HG02852 (cell line): ENCODE measurements around the gene UBE2J2.

ENCODE experiments used
- ATAC-seq: cut with Tn5 transposase; IDR thresholded peaks from one replicate; pipeline ENCODE4 v1.9.1; 2021; ENCODE audit warnings: mild to moderate bottlenecking, moderate library complexity; ENCODE audit not compliant: unreplicated experiment

The UBE2J2 gene

DNA sequence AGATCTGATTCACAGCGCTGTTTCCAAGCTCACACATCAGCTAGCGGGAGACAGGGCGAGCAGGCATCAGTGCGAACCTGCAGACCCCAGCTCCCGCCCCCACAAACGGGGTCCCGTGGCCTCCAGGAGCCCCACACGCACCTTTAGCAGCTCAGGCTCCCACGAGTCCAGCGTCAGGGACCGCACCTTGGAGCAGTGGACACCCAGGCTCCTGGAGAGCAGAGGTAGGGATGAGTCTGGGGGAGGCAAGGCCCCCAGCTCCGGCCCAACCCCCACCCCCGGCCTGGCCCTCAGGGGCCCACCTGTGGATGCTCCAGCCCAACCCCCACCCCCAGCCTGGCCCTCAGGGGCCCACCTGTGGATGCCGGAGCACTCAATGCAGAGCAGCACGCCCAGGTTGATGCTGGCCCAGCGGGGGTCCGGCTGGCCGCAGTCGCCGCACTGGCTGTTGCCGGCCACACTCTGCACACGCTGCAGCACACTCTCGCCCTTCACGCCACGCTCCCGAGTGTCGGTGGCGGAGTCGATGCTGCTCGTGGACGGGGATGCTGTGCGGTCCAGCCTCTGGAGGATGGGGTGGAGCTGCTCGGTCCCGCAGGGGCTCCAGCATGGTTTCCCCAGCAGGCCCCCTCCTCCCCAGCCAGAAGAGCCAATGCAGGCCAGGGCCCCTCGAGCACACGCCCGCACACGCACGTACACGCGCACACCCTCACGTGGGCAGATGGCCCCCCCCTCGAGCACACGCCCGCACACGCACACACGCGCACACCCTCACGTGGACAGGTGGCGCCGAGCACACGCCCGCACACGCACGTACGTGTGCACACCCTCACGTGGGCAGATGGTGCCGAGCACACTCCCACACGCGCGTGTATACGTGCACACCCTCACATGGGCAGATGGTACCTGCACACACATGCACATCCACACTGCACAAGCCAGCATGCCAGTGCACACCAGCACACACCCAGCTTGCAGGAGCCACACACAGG, 22.7 kb upstream of the UBE2J2 start:
- ATAC-seq = no peak

DNA sequence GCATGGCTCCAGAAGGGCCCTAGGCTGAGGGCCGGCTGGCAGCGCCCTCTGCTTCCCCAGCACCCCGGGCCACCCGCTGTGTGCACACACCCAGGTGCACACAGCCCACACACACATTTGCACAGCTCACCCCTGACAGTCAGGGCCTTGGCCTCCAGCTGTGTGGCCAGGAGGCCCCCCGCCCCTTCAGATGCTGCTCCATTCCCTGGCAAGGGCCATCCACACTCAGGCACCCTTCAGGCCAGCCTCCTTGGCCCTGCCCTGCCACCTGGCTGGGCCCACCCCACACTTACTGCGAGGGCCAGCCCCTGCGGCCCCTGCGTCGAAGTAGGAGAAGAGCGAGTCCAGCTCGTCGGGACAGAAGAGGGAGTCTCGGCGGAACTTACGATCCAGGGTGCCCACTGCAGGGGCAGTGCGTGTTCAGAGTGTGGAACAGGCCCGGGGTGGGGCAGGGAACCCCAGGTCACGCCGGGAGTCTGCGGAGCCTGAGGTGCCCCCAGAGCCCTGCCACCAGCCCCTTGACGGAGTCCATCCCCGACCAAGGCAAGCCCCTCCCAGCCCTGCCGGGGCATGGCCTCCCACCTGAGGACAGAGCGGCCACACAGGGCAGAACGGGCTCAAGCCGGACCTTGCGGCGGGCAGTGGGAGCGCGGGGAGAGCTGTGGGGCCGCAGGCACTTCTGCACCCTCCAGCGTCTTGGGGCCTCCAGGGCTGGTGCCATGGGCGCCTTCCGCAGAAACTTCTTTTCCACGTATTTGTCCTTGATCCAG, 21.7 kb upstream of the UBE2J2 start:
- ATAC-seq = no peak

DNA sequence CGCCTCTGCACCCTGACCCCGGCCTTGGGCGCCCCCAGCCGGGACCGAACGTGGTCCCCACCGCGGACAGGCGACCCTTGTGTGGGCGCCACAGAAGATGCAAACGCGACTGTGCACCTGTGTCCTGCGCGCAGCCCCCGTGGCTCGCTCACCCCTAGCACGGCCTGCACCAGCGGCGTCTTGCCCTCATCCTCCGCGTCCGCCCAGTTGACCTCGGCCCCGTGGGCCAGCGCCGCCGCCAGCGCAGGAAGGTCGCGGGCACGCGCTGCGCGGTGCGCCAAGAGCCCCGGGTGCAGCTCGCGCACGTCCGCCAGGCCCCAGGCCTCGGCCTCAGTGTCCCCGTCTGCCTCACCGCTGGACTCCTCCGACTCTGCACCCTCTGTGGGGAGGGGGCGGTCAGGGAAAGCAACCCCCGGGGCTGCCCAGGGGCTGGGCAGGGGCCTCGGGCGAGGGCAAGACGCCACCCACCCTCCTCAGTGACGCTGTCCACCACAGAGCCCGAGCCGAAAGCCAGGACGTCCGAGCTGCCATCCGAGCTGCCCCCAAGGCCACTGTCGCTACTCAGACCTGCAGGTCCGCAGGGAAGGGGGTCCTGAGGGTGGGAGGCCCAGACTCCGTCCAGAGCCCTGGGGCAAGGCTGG, 20.7 kb upstream of the UBE2J2 start:
- no peak for ATAC-seq

DNA sequence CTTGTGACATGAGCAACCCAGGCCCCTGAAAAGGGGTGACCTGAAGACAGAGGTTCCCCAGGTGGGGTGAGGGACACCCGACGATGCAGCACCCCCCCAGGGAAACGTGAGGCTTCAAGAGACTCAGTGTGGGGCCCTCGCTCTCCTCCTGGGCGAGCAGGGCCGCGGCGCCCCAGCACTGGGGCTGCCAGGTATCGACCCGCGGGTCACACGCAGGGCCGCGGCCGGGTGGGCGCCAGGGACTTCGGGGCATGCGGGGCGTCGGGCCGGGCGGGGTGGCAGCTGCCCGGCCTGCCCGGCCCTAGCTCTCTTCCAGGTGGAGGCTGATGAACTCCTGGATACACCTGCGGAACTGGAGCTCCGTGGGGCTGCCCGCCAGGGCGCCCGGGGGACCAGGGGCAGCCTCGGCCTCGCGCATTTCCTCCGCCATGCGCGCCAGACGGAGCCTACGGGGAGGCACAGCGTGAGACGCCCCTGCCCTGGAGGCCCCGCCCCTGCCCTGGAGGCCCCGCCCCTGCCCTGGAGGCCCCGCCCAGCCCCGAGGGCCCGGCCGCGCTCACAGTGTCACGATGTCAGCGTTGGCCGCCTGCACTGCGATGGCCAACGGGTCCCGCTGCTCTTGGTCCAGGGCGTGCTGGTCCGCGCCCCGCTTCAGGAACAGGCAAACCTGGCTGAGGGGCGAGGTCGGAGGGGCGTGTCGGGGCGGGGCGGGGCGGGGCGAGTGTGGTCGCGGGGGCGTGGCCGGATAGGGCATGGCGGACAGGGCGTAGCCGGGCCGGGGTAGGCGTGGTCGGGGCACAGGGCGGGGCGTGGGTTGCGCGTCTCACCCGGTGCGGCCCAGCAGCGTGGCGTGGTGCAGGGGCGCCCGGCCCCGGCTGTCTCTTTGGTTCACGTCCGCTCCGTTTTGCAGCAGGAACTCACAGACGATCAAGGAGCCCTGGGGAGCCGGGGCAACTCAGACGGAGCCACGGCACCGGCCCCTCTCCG, 19.9 kb upstream of the UBE2J2 start:
- ATAC-seq = no peak

DNA sequence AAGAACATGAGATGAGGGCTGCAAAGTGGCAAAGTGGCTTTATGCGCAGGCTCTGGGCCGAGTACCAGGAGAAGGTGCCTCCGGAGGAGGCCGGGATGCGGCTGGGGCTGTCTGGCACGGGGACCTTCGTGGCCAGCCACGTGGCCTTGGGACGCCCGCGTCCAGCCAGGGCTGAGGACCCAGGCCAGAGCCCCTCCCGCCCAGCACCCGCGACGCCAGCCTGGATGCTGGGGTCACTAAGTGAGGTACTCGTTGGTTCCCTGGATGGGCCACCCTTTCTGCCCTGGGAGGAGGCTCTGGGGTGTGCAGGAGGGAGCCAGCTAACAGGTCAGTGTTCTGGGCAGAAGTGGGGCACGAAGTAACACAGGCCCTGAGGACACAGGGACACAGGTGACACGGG, 19.2 kb upstream of the UBE2J2 start:
- no peak for ATAC-seq

DNA sequence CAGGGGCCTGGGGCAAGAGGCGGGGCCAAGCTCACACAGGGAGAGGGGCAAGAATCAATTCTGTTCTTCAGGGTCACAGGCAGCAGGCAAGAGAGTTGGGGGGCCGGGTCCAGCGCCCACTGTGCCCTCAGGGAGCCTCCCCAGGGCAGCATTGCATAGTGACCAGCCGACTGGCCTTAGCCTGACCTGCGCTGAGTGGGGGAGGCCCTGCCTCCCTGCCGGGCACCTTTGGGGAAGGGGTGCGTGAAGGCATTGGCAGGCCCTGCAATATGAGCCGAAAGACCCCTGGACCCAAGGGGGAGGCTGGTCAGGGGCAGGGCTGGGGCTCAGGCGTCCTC, 18.8 kb upstream of the UBE2J2 start:
- ATAC-seq = no peak

DNA sequence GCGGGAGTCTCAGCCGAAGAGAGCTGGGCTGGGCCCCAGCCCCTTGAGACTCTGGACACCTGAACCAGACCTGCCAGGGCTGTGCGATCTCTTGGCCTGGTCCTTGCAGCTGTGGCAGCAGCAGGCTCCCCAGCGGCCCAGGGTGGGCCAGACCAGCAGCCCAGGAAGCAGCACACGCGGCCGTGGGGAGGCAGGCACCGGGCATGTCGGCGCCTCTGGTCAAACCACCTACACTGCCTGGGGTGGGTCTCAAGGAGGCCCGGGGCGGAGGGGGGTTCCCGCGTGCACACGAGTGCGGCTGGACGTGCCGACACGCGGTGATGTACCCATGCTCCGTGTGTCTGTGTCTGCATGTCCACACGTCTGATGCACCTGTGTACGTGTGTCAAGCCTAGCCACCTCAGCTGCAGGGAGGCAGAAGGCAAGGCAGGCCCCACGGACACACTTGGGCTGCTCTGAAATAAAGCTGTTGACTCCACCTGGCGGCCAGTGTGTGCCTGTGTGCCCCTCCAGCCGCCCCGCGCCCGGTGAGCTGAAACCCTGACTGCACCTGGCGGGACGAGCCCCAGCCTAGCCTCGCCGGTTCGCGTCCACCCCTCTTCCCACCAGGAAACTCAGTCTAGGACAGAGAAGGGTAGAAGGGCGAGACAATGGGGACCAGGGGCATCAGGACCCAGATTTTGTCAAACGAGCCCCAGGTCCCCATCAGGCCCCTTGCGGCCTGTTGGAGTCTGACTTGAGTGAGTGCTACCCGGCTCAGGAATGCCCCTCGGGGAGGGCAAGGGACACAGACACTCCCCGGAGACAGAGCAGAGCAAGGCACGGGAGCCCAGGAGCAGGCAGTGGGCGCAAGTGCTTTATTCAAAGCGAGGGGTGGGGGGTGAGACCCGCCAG, 18.1 kb upstream of the UBE2J2 start:
- no peak for ATAC-seq

DNA sequence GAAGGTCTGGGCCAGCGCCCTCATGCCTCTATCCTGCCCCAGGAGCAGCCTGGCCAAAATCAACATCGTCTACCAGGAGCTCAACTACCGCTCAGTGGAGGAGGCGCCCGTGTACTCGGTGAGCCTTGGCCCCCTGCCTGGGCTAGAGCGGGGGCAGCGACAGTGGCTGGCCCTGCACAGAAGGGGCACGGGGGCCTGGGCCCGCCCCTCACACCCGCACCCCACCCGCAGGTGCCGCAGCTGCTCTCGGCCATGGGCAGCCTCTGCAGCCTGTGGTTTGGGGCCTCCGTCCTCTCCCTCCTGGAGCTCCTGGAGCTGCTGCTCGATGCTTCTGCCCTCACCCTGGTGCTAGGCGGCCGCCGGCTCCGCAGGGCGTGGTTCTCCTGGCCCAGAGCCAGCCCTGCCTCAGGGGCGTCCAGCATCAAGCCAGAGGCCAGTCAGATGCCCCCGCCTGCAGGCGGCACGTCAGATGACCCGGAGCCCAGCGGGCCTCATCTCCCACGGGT, 17.4 kb upstream of the UBE2J2 start:
- no peak for ATAC-seq

DNA sequence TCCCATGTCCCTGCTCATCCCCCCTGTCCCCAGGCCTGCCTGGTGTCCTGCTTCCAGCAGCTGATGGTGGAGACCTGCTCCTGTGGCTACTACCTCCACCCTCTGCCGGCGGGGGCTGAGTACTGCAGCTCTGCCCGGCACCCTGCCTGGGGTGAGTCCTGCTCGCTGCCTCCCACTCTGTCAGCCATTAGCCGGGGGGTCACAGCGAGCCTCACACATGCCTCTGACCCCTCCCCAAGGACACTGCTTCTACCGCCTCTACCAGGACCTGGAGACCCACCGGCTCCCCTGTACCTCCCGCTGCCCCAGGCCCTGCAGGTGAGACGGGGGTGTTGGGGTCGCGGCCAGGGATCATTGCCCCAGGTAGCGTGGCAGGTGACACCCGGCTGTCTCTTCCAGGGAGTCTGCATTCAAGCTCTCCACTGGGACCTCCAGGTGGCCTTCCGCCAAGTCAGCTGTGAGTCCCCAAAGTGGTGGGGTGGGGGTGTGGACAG, 16.6 kb upstream of the UBE2J2 start:
- no peak for ATAC-seq

DNA sequence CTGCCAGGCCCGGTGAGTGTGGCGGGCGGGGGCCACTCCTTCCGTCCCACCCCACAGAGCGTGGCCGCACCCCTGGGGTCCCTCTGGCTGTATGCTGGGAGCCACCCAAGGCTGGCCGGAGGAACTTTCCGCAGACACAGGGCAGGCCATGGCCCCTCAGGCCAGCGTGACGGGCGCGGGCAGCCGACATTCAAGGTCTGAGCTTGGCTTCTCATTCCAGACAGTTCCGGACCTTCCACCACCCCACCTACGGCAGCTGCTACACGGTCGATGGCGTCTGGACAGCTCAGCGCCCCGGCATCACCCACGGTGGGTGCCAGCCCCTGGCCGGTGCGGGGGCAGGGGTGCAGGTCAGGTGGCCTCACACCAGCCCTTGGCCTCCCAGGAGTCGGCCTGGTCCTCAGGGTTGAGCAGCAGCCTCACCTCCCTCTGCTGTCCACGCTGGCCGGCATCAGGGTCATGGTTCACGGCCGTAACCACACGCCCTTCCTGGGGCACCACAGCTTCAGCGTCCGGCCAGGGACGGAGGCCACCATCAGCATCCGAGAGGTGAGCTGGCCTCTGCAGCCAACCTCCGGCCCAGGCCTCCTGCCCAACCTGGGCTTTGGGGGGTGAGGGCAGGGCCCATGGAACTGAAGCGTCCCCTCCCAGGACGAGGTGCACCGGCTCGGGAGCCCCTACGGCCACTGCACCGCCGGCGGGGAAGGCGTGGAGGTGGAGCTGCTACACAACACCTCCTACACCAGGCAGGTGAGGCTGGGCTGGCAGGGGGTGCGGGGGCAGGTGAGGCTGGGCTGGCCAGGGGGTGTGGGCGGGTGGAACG, 13.8 kb upstream of the UBE2J2 start:
- no peak for ATAC-seq

DNA sequence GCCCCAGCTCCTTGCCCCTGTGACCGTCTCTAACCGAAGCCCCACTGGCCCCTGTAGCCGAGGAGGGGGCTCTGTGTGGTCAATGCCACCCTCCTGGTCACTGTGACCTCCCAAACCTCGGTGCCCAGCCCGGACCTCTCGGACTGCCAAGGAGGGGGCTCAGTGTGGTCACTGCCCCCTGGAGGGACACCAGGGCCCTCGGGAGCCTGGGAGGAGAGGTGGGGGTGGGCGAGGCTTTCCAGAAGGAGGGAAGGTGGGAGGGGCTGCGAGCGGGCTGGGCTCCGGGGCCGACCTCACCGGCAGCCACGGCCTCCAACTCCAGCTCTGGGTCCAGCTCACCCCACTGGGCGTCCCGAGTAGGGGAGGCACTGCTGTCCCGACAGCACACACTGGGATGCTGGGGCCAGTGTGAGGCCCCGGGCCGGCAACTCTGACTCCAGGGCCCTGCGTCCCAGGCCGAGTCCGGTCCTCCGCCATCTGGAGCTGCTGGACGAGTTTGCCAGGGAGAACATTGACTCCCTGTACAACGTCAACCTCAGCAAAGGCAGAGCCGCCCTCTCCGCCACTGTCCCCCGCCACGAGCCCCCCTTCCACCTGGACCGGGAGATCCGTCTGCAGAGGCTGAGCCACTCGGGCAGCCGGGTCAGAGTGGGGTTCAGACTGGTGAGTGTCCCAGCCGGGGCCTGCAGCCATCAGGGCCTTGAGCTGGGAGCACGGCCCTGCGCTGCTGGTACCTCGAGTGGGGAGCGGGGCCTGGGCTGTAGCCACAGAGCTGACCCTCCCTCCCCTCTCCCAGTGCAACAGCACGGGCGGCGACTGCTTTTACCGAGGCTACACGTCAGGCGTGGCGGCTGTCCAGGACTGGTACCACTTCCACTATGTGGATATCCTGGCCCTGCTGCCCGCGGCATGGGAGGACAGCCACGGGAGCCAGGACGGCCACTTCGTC, 12.9 kb upstream of the UBE2J2 start:
- no peak for ATAC-seq

DNA sequence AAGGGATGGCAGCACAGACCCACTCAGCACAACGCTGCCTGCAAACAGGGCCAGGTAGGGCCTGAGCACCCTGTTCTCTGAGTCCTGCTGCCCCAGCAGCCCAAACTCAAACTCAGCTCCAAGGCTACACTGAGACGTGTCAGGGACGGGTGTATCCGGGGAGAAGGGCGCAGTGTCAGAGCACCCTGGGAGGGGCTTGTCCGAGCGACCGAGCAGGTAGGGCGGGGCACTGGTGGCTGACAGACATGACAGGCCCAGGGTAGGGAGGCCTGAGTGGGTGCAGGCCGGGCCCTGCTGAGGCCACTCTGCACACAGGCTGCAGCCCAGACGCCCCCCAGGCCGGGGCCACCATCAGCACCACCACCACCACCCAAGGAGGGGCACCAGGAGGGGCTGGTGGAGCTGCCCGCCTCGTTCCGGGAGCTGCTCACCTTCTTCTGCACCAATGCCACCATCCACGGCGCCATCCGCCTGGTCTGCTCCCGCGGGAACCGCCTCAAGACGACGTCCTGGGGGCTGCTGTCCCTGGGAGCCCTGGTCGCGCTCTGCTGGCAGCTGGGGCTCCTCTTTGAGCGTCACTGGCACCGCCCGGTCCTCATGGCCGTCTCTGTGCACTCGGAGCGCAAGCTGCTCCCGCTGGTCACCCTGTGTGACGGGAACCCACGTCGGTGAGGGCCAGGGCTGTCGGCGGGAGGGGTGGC, 12.1 kb upstream of the UBE2J2 start:
- ATAC-seq = no peak

DNA sequence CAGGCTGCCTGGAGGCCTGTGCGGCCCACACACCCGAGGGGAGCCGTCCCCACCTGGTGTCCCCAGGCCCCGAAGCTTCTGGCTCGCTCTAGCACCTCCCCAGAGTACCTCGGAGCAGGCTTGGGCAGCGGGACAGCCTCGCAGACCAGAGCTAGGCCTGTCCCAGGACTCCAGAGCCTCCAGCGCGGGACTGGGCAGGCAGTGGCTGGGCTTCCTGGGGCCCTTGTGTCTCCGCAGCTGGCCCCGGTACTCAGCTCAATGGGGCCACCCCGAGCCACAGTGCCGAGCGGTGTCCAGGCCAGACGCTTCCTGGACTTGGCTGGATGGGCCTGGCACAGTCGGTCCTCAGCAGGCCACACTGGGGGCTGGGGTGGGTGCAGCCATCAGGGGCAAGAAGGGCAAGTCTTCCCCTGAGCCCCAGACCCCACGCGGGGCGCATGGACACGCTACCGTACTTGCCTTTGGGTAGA, 11.5 kb upstream of the UBE2J2 start:
- no peak for ATAC-seq

DNA sequence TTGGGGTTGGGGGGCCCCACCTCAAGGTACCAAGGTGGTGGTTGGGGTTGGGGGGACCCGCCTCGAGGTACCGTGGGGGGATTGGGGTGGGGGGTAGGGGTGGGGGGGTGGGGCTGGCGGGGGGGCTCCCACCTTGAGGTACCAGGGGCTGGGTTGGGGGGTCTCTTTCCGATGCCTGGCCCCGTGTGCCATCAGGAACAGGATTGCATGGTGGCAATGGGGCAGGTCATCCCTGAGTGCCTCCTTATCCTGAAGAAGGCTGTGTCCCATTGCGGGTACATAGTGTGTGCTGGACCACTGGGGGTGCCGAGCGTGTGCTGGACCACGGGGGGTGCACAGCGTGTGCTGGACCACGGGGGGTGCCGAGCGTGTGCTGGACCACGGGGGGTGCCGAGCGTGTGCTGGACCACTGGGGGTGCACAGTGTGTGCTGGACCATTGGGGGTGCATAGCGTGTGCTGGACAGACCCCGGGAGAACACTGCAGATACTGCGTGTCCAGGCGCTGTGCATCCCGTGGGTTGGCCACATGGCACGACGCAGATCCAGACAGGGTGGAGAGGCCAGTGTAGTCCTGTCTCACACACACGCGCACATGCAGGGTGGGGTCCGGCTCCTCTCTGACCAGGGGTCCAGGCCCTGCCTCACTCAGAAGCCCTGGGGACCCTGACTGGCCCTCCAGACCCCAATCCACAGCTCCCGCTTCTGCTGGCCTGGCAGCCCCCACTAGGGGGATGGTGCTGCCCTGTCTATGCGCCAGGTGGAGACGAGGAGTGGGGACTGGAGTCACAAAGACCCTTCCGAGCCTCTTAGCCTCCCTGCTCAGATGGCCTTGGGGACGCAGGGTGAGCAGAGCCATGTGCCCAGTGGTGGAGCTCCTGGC, 10.8 kb upstream of the UBE2J2 start:
- no peak for ATAC-seq

DNA sequence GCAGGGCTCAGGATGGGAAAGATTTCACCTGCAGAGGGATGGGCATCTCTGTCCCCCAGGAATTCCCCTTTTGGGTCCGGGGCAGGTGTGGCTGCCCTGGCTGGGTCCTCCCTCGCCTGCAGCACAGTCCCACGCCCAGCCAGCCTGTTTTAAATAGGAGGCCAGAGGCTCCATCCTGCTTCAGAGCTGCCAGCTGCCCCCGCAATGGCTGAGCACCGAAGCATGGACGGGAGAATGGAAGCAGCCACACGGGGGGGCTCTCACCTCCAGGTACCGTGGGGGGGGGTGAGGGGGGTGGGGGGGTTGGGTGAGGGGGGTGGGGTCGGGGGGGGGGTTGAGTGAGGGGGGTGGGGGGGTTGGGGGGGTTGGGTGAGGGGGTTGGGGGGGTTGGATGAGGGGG, 10.2 kb upstream of the UBE2J2 start:
- no peak for ATAC-seq
